GM18505 (cell line): ENCODE results near the gene FAM118B.
A peak's percentile ranks its signal among the peaks of the same experiment; 100 is the strongest.

Experiments used
- ATAC-seq: cut with Tn5 transposase; IDR thresholded peaks from one replicate; pipeline ENCODE4 v1.9.1; 2021; ENCODE audit not compliant: unreplicated experiment
- POLR2A ChIP-seq: IDR thresholded peaks from 4 replicates; pipeline ENCODE4 v1.6.1; 2011; ENCODE audit warnings: borderline replicate concordance; ENCODE audit not compliant: insufficient read depth, insufficient read length; ENCODE audit errors: extremely low read depth

The FAM118B gene

DNA sequence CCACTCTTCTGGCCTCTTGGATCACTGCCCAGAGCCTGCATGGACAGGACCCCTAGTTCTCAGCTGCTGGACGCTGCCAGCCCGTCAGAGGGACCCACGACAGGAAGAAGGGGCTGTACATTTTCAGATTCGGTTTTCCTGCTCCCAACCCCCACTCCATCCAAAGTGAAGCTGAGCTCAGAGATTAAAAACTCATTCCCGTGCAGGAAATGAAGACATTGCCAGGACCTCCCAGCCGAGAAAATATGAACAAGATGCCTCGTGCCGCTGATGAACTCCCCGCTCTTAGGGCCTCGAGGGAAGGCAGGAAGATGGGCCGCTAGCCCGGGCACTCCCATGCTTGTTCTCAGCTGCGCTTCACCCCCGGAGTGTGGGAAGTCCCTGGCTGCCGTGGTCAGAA lies 36.2 kb upstream of the FAM118B start:
- no peak for ATAC-seq
- no peak for TF ChIP-seq POLR2A

DNA sequence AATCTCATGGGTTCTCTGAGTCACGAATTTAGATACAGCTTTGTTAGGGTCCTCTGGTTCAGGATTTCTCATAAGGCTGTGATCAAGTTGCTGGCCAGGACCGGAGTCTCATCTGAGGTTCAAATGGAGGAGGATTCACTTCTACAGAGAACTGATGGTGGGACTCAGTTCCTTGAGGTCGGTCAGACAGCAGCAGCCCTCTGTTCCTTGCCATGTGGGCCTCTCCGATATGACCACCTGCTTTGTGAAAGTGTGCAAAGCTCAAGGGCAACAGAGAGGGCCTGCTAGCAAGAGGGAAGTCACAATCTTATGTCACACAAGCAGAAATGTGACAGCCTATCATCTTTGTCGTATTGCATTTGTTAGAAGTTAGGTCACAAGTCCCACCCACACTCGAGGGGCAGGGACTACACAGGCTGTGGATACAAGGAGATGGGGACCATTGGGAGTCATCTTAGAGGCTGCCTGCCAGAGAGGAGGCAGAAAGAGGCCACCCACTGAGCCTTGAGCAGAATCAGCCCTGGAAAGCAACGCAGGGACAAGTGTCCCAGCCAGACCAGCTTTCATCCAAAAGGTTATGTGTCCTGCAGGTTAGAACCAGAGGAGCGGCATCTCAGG lies 34.6 kb upstream of the FAM118B start:
- no peak for TF ChIP-seq POLR2A
- ATAC-seq, result no peak

DNA sequence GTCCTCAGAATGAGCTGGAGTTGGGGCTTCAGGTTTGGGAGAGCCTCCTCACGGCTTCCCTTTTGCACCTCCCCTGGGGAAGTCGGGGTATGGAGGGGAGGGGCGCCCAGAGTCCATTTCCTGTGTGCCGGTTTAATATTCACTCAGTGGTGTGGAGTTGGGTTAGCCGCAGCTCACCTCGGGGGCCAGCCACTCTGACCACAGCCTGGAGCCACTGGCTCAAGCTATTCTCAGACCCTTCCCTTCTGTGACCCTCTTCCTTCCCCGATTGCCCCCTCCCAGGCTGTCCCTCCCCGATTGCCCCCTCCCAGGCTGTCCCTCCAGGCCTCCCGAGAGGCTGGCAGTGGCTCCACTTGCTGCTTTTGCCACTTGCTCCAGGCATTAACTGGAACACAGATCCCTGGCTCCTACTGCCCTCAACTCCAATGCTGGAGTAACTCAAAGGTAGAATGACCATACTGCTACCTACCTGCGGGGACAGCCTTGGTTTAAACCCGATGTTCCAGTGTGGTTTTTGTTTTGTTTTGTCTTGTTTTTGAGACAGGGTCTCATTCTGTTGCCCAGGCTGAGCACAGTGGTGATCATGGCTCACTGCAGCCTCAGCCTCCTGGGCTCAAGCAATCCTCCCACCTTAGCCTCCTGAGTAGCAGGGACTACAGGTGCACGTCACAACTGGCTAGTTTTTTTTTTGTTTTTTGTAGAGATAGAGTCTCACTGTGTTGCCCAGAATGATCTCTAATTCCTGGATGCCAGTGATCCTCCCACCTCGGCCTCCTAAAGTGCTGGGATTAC lies 29.4 kb upstream of the FAM118B start:
- no peak for ATAC-seq
- no peak for TF ChIP-seq POLR2A

DNA sequence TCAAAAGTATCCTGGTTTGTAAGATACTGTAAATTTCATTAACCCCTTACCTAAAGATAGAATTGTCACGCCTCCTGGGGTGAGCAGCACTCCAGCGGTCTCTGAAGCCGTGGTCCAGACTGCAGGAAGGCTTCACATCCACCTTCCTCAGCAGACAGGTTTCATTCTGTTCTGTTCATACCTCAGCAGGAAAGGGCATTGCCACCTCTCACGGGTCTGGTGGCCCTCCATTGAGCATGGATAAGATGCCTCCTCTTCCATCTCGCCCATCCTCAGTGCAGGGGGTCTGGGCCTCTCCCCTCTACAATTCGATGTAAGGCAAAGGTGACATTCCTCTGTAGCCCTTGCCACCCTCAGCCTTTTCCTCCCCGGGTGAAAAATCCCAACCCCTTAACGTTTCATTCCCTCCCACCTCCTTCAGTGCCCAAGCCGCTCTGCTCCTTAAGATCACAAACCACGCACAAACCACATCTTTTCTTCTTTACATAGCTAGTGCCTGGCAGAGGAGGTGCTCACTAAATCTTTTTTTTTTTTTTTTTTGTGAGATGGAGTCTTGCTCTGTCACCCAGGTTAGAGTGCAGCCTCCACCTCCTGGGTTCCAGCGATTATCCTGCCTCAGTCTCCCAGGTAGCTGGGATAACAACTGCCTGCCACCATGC lies 28.7 kb upstream of the FAM118B start:
- ATAC-seq, result no peak
- no peak for TF ChIP-seq POLR2A

DNA sequence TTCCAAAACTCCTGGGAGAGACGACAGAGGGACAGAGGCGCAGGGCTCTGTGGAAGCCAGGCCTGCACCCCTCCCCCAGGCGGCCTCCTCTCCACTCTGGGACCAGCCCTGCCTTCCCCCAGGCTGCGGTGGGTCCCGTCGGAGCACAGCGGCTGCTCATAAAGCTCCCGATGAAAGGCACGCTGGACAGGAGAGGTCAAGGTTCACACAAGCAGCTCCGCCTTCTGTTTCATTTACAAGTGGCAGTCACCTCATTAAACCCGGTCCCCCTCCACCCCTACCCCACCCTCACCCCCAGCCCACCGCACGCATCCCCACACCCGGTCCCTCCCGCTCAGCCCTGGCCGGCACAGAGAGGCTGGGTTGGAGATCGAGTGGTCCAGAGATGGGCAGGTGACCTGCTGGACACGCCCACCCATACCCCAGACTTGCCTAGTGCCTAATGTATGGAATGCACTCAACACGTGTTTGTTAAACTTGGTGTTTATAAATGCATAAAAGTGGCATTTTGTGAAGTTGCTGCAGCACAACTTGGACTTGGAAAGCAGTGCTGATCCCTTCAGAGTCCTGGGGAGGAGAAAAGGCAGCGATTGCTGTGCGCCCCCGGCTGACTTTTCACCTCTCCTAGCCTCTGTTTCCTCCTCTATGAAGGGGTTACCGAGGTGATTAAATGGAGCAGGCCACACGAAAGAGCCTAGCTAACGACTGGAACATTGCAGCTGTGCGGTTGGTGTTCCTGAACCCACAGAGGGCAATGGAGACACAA lies 26.1 kb upstream of the FAM118B start:
- no peak for TF ChIP-seq POLR2A
- no peak for ATAC-seq

DNA sequence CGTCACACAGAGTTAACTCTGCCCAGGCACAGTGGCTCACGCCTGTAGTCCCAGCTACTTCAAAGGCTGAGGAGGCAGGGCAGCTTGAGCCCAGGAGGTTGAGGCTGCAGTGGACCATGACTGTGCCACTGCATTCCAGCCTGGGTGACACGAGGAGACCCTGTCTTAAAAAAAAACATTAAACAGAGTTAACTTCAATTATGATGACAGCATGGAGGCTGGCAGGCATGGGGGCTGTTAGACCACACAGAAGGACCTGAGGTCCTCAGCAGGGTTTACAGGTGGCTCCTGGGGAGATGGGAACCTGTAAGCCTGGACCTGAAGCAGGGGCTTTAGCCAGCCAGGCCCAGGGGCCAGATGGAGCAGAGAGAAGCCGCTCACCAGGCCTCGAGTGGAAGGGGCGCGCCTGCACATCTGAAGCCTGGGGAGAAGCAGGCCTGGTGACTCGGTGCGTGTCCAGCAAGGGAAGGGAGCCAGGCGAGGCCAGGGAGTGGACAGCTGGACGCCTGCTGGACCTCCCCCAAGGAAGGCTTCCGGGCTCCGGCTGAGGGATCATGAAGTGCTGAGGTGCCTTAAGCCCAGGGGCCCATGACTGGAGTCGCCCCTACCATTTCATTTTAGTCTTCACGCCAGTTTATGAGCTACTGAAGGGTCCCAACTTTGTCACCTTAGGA lies 25.4 kb upstream of the FAM118B start:
- ATAC-seq, result no peak
- no peak for TF ChIP-seq POLR2A

DNA sequence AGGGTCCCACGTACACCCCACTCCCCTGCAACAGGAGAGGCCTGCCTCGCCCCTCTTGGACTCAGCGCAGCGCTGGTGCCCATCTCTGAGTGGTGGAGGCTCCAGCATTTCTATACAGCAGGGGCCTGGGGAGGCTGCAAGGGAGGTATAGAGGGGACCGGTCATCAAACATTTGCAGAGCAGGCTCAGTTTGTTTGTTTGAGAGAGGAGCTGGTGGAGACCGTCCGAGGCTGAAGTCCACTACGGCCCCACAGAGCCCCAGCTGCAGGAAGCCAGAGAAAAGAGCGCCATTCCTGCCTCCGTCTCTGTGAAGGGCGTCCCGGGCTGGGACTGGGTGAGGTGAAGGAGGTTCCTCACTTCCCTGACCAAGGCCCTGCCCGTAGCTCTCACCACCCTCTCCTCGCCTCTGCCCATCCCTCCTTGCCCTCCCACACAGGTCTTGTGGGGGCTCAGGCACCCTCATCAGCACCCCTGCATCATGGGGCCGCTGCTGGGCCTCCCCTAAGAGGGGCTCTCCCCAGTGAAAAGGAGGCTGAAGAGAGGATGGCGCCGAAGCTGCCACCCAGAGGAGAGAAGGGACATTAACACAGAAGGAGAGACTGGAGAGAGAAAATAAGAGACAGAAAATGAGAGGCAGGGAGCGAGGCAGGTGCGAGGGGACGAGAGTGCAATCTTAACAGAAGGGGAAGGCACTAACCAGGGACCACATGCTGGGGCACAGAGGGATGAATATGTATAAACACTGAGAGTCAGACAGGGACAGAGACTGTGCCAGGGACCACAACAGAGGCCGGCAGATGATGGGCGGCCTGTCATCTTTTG lies 24.7 kb upstream of the FAM118B start:
- no peak for ATAC-seq
- no peak for TF ChIP-seq POLR2A

DNA sequence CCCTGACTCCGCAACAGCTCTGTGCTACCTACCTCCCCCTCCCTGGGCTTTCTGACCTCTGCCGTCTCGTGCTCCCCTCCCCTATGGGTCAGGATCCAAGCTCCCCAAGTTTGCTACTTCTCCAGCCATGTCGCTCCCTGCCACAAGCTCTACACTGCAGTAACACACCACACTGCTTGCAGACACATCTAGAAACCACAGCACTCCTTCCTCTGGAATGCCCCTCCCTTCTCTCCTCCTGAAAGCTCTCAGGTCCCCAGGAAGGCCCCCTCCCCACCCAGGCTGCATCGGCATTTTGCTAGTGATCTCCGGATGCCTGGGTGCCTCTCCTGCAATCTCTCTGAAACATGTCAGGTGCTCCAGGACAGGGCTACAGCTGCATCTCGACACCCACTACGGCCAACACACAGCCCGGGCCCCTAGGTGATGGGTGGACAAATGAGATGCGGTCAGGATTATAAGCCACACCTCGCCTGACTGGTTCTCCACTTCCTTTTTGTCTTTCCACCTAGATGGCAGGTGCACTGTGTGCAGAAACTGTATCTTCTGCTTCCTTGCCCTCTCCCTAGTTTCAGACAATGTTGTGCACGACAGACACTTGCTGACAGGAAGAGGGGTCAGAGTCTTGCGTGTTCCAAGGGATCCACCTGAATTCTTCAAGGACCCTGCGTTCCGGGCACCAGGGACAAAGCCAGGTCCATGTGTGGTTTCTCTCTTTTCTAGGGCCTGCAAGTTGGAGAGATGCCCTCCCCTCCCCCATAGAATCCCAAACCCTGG lies 23.1 kb upstream of the FAM118B start:
- ATAC-seq, result peak; percentile 79
- peak; percentile 30 for TF ChIP-seq POLR2A

DNA sequence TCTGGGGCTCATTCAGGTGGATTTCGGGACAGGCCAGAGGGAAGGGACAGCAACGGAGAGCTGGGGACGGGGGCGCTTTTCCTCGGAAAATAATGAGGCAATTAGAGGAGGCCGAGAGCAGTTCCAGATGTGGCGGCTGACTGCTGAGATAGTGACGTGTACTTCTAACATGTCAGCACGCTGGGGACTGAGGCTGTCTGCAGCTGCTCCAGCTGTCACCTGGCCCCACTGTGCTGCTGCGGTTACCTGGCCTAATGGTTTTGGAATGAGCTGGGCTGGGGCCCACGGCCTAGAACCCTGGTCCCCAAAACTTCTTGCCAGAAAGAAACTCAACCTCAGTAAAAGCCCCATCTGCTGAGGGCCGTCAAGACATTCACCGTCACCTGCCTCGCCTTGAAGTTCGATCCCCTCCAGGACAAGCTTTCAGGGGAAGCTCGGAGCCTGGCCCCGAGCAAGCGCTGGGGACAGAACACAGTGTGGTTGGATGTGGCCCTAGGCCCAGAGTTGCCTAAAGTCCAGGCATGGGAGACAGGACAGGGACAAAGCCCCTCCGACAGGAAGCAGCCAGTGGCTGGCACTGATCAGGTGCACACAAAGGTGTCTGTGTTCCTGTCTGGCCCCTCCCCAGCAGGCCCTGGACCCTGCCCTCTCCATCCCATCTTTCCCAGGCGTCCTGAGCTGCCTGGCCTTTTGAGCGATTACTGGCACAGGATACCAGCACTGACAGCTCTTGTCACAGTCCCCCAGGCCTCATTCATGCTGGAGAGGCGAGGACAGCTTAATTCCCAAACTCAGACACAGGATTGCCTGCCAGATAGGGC lies 22.3 kb upstream of the FAM118B start:
- peak; percentile 61 for ATAC-seq
- no peak for TF ChIP-seq POLR2A

DNA sequence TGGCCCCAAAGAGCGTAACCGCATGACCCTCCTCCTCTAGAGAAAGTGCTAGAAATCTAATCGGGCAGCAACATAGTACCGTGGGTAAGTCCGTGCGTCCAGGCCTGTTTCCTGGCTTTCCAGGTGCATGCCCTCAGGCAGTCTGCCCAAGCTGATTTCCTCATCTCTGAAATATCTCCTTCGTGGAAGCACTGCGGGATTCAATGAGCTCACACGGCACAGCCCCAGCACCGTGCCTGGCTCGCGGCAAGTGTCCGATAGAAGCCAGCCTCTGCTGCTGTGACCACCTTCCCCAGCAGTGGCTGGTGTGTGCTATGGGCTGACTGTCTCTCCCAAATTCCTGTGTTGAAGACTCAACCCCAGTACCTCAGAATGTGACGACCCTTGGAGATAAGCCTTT lies 20.8 kb upstream of the FAM118B start:
- ATAC-seq, result no peak

More for the DNA sequence above, 20.8 kb upstream of the FAM118B start:
- TF ChIP-seq POLR2A, result no peak
